Ammon's horn (tissue), 1 donor: Measurements from ENCODE around the gene APOL4.
A peak's percentile ranks its signal among the peaks of the same experiment; 100 is the strongest.
"Not testable (repeated sequence)": the region's sequence is repeated elsewhere in the genome, so short reads cannot be mapped to it uniquely, and the experiment has no call there.

ENCODE experiments used
- DNase-seq: peaks from one replicate; pipeline ENCODE4 v3.0.0-alpha.2; 2016; ENCODE audit warnings: low spot score

The APOL4 gene

DNA sequence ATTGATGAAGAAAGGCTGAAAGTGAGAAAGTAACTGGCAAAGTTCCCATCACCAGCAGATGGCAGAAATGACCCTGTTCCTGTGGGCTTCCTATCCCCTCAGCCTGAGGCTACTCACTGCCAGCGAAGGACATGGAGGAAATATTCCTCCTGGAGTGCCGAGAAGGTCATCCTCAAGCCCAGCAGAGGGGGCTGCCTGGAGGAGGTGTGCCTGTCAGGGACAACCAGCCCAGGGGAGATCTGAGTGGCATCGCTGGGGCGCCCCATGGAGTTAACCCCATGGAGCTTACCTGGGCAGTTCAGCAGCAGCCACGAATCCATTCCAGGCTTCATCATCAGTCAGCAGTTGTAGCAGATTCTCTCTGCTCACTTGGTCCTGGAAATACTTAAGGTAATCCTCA lies 29.4 kb upstream of the APOL4 start:
- not testable (repeated sequence) for DNase-seq

DNA sequence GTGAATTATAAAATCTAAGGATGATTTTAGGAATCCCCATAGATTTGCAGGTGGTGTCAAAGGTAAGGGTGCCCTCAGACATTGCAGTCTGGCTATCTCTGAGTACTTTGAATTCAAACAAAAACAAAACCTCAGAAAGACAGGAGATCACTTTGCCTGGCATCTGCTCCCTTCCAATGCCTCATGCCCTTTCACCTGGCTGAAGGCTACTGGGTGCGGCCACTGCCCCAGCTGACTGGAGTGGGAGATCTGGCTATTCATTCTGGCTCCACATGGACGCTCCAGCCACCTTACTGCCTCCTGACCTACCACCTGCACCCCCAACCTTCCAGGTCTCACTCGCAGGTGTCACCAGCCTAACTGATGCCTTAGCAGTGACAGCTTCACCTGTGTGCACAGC lies 28.0 kb upstream of the APOL4 start:
- DNase-seq = not testable (repeated sequence)

DNA sequence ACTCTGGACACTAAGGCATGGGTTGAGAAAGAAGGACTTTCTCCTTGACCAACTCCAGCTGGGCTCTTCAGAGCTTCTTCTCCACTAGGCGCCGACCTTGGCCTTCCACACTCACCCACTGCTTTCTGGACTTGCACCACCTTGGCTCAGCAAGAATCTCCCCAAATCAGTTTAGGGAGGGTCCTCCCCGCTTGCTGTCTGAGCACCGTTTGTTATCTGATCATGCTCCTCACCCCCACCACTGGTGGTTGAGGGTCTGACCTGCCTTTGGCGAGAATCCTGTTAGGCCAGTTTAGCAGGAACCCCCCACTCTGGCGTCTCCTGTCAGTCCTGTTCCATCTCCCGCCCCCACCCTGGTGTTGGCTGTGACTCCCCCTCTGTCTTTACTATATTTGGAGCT lies 27.3 kb upstream of the APOL4 start:
- no peak for DNase-seq

DNA sequence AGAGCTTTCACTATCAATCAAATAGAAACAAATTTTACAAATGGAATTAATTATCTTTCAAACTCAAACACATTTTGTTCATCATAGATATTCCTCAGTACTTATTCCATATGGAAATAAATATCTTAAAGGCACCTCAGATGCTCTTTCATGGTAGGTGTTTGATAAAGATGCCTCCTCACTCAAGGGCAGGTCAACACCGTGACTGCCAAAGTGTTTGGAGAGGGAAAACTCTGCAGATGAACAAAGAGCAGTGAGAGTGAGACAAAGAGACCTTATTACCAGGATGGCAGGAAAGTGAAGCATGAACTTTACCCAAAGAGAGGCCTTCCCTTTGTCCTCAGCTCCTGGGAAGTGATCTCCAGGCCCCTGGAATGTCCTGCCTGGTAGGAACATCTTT lies 26.8 kb upstream of the APOL4 start:
- DNase-seq = not testable (repeated sequence)

DNA sequence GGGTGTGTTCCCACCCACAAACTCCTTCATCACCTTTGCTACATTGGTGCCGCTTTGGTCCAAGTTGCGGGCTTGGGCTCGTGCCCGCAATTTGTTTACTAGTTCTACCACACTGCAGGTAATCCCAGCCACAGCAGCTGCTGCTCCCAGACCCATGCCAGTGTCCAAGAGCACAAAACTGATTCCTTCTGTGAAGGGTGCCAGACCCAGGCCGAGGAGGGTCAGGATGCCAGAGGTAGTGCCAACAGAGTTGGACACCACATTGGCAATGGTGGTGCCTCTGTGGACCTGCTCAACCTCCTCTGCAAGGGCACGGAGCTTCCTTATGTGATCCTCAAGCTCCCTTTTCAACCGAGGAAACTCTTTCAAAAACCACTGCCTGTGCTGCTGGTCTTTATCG lies 26.2 kb upstream of the APOL4 start:
- no peak for DNase-seq

DNA sequence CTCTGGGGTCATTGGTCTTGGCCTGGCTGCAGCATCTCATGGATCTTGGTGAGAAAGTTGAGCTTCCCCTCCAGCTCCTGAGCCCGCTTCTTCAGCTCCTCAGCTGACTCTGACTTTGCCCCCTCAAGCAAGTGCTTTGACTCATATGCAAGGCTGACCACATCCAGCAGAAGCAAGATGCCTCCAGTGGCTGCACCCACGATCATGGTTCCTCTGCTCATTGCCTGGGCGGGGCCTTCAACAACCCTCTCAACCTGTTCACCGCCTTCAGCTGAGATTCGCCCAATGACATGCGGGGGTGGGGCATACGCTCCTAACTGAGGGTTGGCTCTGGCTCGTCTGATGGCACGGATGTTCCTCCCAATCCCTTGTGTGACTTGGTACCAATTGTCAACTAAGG lies 25.8 kb upstream of the APOL4 start:
- no peak for DNase-seq

DNA sequence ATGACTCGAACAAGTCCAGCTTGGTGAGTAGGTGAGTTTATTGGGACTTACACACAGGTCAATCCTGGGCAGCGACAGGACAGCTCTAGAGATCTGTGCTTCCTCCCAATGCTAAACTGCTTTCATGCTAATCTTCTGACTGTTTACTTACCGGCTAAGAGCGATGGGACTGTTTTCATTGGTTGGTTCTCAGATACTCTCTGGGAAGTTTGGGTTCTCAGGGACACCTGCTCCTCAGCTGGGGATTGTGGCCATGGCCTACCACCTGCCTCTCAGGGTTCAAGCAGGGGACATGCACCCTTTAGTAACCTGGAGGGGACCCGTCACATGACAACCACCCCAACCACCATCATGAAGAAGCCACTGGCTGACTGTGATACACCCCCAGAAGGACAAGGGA lies 24.6 kb upstream of the APOL4 start:
- DNase-seq = no peak

DNA sequence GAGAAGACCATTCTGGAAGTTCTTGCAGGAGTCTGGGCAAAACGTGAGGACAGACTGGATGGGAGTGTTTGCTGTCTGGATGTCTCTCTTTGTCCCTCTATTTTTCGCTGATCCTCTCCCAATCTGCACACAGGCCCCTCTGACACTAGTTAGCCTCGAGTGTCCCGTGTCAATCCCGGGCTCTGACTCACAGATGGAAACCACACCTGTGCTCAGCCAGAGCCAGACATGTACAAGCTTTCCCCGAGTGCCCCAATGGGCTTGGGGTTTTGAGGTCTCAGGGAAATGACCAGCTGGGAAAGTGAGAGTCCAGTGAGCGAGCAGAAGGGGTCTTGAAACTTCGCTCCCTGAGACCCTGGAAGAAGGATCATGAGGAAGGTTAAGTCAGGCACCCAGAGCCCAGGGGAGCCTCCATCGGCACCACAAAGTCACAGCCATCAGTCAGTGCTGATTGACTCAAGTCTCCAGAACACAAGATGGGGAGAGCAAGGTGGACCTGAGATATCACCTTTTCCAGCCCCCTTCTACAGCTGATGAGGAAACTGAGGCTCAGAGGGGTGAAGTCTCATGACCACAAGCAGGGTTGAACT lies 23.8 kb upstream of the APOL4 start:
- no peak for DNase-seq

DNA sequence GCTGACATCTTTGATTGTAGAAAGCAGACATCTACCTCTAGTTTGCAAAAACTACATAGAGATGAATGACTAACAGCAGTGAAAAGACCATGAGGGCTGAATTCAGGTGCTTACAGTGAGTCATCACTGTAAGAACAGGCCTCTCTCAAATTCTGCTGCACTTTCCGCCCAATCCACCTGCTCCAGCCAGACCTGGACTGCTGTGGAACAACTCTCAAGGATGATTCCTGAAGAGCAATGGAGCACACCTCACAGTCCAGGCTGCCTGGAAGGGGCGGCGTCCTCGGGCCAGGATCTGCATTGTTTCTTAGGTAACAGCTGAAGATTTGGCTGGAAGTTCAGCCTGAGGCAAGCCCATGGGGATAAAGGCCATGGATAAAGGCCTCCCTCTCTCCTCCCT lies 22.6 kb upstream of the APOL4 start:
- DNase-seq = no peak

DNA sequence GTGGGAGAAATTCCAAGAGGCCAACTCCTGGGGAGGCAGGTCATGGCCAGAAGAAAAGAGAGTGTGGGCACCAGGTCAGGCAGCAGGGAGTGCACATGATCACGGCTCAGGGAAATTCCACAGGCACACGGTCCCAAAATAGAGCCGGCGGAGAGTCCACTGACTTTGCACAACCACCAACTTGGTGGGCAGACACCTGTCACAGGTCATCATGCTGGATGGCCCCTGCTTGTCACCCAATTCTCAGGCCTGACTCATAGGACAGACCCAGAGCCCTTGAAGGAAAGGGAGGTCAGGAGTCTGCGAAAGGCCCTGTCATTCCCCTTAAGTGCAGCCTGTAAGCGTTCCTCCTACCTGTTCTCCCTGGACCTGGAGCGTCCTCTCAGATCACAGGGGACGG lies 21.9 kb upstream of the APOL4 start:
- DNase-seq = no peak

DNA sequence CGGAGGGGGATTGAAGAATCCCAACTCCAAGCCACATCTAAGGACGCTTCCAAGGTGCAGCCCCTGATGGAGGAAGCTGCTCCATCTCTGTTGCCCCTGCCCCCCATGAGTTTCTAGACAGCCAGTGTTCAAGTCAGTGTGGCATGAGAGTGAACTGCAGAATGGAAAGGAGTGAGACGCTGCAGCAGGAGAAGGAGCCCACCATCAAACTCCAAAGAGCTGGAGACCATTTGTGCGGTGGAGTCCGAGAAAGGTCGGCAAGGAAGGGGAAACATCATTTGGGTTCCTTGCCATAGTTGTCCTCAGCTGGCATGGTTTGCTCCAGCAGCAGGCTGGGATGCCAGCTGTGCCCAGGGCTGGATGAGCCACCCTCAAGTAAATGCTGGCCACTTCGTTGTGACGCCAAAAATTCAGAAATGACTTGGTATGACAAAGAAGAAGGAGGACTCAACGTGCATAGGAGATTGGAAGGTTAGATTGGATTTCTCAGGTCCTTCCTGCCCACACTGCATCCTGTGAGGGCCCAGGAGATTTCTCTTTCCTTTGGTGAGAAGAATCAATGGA lies 21.4 kb upstream of the APOL4 start:
- DNase-seq = no peak

DNA sequence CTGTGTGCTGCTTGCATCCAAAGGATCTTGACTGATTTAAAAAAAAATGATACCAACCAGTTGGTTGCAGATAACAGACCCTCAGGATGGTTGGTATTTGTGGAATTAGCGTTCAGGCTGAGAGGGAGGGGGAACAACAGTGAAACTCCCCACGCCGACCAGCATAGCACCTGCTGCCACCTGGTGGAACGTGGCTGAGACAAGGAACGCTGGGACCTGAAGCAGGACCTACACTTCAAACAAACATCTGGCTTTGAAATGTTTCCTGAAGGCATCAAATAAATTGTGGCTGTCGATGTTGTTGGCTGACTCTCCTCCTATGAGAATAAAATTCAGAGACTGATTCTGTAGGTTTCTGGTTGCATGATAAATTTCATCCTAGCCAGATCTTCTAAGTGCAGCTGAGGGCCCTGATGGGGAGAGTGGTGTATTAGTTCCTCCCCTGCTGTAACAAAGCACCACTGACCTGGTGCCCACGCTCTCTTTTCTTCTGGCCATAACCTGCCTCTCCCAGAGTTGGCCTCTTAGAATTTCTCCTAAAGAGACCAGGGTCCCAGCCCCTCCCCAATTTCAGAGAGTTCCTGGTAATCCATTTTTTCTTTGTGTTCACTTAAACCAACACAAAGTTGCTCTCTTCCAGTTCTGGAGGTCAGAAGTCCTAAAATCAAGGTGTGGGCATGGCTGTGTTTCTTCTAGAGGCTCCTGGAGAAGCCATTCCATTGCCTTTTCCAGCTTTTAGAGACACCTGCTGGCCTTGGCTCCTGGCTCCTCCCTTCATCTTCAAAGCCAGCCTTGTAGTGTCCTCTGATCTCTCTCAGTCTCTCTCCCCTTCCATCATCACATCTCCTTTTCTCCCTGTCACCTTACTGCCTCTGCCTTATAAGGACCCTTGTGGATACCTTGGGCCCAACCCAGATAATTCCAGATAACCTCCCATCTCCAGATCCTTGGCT lies 20.5 kb upstream of the APOL4 start:
- DNase-seq = peak; percentile 78

DNA sequence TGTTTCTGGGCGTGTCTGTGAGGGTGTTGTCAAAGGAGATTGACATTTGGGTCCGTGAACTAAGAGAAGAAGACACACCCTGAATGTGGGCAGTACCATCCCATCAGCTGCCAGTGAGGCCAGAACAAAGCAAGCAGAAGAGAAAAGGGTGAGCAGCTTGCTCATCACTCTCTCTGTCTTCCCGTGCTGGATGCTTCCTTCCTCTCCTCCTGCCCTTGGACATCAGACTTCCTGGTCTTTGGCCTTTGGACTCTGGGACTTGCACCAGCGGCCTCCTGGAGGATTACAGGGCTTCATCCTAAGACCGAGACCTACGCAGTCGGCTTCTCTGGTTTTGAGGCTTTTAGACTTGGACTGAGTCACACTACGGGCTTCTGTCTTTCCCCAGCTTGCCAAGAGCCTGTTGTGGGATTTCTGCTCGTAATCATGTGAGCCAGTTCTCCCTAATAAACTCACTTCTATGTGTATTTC lies 18.9 kb upstream of the APOL4 start:
- DNase-seq = peak; percentile 77

DNA sequence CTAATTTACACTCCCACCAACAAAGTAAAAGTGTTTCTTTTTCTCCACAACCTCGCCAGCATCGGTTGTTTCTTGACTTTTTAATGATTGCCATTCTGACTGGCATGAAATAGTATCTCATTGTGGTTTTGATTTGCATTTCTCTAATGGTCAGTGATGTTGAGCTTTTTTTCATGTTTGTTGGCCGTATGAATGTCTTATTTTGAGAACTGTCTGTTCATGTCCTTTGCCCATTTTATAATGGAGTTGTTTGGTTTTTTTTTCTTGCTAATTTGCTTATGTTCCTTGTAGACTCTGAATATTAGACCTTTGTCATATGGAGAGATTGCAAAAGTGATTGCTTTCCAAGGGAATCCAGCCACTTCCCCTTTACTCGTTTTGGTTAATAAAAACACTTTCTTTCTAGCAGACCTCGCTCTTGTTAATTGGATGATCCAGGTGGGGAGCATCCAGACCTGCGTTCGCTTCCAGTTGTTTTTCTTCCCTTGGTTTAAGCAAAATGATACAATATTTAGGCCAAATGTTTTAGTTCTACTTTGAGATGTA lies 17.1 kb upstream of the APOL4 start:
- no peak for DNase-seq

DNA sequence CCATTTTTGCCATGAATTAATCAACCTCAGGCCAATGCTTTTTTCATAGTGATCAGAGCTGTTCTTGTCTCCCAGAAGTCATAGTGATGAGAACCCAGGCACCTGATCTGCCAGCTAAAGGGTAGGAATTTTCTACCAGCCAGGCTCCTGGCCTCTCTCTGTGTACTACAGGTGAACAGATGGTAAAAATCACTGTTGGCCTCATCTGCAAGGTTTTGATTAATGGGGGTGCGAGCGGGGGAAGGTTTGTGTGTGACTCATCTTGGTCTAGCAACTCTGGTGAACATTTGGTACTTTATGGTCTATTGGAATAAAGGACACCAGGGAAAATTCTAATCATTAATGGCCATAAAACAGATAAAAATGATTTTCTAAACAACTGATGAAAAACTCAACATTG lies 14.4 kb upstream of the APOL4 start:
- peak; percentile 48 for DNase-seq

DNA sequence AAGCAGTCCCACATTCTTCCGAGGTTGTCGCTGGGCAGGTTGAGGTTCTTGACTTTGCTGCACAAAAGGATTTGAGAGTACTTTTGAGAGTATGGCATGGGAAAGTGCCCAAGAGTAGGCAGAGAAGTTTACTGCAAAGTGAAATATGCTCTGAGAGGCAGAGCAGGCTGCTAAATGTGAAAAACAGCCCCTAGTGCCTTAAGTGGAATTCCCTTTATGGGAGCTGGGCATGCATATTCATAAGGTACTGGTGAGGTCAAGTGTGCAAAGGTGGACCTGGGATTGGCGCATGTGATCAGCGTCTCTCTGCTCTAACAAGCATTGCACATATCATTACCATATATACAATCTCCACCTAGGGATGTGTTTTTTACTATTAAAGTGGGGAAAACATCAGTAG lies 12.0 kb upstream of the APOL4 start:
- DNase-seq = no peak

DNA sequence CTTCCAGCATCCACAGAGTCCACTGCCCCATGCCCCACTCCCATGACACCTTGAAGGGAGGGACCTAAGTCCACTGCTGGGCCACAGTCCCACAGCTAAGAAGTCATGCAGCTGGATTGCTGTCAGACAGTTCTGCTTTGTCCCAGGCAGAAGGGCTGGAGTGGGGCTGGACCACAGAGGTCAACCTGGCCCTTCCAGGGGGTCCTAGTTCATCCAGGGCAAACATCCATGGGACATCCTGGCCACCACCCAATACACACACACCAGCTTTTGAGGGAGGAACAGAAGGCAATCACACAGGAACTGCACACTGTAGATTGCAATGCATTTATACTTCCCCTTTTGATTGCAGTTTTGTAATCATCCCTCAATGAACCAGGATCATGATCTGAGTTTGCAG lies 11.3 kb upstream of the APOL4 start:
- no peak for DNase-seq

DNA sequence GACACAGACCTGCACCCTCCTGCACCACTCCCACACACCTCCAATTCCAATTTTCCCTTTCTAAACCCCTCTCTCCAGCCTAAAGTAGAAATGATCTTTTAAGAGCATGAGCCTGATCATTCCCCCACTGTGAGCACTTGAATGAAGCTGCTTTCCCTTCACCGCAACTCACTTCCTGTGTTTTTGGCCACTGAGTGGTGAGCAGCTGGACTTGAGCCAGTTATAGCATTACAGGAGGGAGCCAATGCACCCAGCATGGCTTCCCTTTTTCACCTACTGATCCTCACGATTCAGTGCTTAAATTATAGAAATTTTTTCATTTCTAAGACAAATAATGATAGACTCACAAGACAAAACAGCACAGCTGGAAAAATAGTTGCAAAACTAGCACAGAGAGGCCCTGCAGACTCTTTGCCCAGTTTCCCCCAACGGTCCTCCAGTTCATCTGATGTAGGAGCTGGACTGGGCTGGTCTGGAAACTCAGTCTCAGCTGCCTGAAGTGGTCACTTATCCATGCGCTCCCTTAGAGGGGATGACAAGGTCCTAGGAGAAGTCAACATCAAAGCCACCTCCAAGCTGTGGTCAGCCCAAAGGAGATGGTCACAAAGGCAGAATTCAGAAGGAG lies 9.7 kb upstream of the APOL4 start:
- DNase-seq = peak; percentile 66

DNA sequence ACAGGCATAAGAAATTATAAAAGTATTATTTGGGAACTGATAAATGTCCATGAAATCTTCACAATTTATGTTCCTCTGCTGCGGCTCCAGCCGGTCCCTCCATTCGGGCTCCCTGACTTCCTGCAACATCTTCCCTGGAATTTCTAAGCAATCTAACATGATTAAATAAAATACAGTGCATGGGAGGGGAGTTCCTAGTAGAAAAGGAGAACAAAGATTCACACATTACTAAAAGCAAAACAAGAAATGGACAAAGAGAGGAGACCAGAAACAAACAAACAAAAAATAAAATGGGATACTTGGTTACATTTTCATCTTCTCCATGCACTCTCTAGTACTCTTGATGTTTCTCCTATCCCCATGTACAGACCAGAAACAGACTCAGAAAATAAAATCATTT lies 8.6 kb upstream of the APOL4 start:
- DNase-seq = no peak

DNA sequence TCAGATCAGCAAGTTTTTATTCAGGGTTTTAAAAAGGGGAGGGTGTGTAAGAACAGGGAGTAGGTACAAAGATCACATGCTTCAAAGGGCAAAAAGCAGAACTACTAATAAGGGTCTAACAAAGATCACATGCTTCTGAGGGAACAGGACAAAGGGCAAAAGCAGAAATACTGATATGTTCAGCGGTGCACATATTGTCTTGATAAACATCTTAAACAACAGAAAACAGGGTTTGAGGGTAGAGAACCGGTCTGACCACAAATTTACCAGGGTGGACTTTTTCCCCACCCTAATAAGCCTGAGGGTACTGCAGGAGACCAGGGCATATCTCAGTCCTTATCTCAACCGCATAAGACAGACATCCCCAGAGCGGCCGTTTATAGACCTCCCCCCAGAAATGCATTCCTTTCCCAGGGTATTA lies 7.9 kb upstream of the APOL4 start:
- not testable (repeated sequence) for DNase-seq

DNA sequence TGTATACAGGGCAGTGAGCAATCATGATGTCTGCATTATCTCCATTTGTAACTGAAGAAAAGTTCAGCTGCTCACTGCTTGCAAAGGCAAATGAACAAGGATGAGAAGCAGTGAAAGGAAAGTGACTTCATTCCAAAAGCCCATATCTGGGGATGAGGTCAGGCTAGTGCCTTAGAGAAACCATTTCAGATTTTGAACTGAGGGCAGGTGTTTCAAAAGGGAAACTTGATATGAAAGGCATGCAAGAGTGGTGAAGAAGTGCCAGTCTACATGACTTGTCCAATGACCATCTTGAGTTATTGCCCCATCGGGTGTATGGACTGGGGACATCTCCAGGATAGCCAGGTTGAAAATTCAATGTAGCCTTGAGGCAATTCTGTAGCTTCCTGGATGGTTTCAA lies 7.3 kb upstream of the APOL4 start:
- no peak for DNase-seq

DNA sequence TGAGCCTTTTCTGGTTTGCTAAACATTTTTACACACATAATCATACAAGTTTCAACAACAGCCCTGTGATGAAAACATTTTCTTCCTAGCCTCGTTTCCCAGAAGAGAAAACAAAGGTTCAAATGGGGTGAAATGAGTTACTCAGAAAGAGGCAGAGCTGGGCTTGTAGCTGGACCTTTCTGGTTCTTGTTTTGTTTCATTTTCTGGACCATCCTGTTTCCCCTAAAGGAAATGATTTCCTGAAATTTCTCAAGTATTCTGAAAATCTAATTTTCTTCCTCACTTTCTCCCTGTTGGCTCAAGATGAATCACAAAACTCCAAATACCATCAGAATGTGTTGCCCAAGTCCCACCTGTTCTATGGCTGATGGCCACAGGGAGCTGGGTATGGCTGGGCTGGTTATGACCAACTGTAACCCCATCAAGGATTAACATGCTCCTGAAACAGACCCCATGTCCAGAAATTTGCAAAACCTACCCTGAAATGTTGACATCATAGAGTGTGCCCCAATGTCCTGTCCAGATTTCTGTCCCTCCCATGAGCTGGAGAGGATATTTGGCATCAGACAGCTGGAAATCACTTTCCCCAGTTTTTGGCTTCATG lies 6.7 kb upstream of the APOL4 start:
- DNase-seq = no peak
